ENCODE data around the gene NBEAL2.

DNA sequence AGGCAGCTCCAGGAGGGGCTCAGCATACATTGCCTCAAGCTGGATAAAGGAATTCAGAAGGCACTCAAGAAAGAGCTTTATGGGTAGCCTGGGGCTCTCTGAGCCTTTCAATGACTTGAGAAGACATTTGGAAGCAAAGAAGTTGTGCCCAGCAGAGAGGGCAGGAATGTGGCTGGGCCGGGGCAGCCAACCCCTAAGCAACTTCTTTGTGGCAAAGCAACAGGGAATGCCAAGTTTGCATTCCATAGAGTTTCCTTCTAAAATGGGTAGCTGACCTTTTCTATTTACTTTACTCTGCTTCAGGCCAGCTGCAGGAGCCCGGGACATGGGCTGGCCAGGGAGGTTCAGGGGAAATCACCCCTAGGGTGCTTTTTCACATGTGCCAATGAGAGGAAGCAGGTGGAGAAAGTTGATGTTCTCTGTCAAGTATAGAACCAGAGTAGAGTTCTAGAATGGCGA lies 48.5 kb upstream of the NBEAL2 start:
- TF ChIP-seq, protein P1, sequence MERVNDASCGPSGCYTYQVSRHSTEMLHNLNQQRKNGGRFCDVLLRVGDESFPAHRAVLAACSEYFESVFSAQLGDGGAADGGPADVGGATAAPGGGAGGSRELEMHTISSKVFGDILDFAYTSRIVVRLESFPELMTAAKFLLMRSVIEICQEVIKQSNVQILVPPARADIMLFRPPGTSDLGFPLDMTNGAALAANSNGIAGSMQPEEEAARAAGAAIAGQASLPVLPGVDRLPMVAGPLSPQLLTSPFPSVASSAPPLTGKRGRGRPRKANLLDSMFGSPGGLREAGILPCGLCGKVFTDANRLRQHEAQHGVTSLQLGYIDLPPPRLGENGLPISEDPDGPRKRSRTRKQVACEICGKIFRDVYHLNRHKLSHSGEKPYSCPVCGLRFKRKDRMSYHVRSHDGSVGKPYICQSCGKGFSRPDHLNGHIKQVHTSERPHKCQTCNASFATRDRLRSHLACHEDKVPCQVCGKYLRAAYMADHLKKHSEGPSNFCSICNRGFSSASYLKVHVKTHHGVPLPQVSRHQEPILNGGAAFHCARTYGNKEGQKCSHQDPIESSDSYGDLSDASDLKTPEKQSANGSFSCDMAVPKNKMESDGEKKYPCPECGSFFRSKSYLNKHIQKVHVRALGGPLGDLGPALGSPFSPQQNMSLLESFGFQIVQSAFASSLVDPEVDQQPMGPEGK (CRISPR knock-in tag; IDR thresholded peaks at IDR 0.05; ENCODE audit: borderline replicate concordance): no peak
- no peak for TF ChIP-seq ZFP30 (CRISPR knock-in tag; IDR thresholded peaks at IDR 0.05)
- TF ChIP-seq, protein P2, sequence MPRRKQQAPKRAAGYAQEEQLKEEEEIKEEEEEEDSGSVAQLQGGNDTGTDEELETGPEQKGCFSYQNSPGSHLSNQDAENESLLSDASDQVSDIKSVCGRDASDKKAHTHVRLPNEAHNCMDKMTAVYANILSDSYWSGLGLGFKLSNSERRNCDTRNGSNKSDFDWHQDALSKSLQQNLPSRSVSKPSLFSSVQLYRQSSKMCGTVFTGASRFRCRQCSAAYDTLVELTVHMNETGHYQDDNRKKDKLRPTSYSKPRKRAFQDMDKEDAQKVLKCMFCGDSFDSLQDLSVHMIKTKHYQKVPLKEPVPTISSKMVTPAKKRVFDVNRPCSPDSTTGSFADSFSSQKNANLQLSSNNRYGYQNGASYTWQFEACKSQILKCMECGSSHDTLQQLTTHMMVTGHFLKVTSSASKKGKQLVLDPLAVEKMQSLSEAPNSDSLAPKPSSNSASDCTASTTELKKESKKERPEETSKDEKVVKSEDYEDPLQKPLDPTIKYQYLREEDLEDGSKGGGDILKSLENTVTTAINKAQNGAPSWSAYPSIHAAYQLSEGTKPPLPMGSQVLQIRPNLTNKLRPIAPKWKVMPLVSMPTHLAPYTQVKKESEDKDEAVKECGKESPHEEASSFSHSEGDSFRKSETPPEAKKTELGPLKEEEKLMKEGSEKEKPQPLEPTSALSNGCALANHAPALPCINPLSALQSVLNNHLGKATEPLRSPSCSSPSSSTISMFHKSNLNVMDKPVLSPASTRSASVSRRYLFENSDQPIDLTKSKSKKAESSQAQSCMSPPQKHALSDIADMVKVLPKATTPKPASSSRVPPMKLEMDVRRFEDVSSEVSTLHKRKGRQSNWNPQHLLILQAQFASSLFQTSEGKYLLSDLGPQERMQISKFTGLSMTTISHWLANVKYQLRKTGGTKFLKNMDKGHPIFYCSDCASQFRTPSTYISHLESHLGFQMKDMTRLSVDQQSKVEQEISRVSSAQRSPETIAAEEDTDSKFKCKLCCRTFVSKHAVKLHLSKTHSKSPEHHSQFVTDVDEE (CRISPR knock-in tag; IDR thresholded peaks at IDR 0.05): no peak
- no peak for TF ChIP-seq ZNF565 (CRISPR knock-in tag; conservative IDR thresholded peaks at IDR 0.05; ENCODE audit: low read depth)
- TF ChIP-seq GLIS3 (CRISPR knock-in tag; IDR thresholded peaks at IDR 0.05): no peak
- no peak for TF ChIP-seq RARB (CRISPR knock-in tag; IDR thresholded peaks at IDR 0.05)
- TF ChIP-seq, protein P3, sequence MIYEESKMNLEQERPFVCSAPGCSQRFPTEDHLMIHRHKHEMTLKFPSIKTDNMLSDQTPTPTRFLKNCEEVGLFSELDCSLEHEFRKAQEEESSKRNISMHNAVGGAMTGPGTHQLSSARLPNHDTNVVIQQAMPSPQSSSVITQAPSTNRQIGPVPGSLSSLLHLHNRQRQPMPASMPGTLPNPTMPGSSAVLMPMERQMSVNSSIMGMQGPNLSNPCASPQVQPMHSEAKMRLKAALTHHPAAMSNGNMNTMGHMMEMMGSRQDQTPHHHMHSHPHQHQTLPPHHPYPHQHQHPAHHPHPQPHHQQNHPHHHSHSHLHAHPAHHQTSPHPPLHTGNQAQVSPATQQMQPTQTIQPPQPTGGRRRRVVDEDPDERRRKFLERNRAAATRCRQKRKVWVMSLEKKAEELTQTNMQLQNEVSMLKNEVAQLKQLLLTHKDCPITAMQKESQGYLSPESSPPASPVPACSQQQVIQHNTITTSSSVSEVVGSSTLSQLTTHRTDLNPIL (CRISPR knock-in tag; IDR thresholded peaks at IDR 0.05; ENCODE audit: low read depth): no peak
- TF ChIP-seq PPARA (CRISPR knock-in tag; IDR thresholded peaks at IDR 0.05; ENCODE audit: borderline replicate concordance): no peak
- TF ChIP-seq SNAI2 (CRISPR knock-in tag; IDR thresholded peaks at IDR 0.05): no peak
- TF ChIP-seq, protein P4, sequence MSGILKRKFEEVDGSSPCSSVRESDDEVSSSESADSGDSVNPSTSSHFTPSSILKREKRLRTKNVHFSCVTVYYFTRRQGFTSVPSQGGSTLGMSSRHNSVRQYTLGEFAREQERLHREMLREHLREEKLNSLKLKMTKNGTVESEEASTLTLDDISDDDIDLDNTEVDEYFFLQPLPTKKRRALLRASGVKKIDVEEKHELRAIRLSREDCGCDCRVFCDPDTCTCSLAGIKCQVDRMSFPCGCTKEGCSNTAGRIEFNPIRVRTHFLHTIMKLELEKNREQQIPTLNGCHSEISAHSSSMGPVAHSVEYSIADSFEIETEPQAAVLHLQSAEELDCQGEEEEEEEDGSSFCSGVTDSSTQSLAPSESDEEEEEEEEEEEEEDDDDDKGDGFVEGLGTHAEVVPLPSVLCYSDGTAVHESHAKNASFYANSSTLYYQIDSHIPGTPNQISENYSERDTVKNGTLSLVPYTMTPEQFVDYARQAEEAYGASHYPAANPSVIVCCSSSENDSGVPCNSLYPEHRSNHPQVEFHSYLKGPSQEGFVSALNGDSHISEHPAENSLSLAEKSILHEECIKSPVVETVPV (CRISPR knock-in tag; IDR thresholded peaks at IDR 0.05): no peak
- no peak for TF ChIP-seq ARNTL (CRISPR knock-in tag; IDR thresholded peaks at IDR 0.05; ENCODE audit: borderline replicate concordance, low read depth)
- TF ChIP-seq OSR1 (CRISPR knock-in tag; IDR thresholded peaks at IDR 0.05): no peak
